ENCODE measurements around the gene NOCT.
"Not testable (repeated sequence)": the region's sequence is repeated elsewhere in the genome, so short reads cannot be mapped to it uniquely, and the experiment has no call there.

The NOCT gene

DNA sequence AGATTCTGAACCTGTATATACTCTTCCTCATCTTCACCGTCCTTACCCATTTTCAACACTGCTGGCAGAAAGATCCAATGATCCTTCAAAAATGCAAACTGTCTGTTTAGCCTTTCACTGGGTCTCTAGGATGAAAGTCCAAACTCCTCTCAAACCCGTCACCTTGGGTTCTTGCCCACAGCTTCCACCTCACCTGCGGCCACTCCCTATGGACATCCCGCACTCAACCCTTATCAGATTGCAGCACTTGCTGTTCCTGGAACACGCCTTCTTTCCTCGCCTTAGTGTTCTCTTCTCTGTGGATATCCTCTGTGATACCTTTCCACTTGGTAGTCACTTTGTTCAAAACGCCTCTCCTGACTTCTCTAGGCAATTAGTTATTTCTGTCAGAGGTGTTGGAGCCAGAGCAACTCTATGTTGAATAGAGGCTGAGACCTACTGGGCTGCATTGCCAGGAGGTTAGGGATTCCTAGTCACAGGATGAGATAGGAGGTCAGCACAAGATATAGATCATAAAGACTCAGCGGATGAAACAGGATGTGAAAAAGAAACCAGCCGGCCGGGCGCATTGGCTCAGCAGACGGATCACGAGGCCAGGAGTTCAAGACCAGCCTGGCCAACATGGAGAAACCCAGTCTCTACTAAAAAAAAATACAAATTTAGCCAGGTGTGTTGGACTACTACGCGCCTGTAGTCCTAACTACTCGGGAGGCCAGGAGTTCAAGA is 4.2 kb upstream of the NOCT start:
- peak; percentile 50 for DNase-seq (ENCODE audit: low spot score)

DNA sequence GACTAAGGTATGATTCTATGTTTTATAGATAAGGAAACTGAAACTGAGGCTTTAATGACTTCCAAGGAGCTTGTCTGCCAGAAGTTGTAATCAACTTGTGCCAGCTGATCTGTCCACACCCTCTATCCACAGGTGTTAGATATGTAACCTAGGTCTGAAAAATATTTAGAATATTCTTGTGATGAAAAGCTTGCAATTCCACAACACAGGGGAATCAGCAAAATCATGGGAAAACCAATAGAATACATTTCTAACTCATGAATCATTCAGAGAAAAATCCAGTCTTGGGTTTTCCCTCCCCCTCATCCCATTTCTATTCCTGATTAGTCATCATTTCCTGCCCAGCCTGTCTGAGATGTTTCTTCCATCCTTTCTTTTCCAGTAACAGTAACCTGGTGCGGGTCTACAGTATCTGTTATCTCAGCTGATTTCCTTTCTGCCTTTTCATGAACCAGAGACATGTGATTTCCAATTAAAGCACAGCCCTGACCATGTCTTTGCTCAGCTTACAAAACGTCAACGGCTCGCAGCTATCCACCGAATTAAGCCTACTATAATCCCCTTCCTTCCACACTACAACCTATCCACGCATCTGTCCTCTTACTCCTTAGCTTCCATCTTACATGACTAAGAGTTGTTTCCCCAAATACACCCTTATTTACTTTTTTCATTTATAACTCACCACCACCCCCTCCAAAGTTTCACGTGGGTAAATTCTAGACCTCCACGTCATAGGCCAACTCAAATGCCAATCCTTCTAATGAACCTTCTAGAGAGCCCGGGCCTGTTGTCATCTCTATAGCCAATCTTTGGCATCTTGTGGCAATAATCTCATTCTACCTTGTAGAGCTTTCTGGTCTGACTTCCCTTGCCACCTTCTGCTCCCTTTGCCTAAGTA is 961 bp upstream of the NOCT start:
- DNase-seq (ENCODE audit: low spot score): peak; percentile 83

DNA sequence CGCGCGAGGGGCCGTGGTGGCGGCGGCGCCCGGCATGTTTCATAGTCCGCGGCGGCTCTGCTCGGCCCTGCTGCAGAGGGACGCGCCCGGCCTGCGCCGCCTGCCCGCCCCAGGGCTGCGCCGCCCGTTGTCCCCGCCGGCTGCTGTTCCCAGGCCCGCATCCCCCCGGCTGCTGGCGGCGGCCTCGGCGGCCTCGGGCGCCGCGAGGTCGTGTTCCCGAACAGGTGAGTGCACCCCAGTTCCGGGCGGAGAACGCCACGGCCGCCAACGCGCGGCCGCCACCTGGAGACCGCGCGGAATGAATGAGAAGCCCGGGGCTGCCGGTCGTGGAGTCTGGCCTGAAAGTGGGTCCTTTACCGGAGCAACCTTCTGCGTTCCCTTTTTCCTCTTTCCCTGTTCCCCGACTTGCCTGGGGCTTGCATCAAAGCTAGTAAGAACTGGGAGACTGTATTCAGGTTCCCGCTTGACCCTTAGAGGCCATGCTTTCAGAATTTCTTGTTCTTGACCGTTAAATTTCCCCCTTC is 429 bp downstream of the NOCT start:
- peak; percentile 24 for DNase-seq (ENCODE audit: low spot score)

DNA sequence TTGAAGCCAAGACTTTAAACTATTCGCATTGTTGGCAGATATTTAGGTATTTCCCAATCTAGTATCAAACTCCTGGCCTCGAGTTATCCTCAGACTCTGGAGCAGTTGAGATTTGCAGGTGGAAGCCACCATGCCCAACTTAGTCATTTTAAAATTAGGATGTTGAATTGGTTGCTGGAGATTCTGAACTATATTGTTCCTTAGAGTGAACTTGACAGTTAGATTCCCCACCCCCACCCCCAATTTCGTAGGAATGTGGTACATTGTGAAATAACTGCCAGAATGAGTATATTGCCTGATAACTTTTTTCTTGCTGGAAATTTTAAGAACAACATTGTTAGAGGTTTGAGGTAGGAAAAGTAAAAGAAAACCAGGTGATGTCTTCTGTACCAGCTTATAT is 2.3 kb downstream of the NOCT start:
- DNase-seq (ENCODE audit: low spot score): no peak

DNA sequence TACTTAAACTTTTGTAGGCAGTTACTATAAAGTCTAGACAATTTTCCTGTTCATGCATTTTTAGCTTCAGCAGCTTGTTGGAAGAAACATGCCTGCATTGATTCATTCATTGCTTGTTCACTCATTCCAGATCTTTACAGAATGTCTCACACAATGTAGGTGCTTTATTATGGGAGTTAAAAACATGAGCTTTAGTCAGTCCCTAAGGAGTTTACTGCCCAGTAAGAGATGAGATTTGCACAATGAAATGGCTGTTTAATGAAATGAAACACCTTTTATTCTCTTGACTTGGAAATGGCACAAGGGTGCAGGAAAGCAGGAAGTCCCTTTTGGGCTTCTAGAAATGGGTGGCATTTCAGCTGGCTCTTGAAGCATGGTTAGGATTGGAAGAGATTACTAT is 2.9 kb downstream of the NOCT start:
- DNase-seq (ENCODE audit: low spot score): no peak

DNA sequence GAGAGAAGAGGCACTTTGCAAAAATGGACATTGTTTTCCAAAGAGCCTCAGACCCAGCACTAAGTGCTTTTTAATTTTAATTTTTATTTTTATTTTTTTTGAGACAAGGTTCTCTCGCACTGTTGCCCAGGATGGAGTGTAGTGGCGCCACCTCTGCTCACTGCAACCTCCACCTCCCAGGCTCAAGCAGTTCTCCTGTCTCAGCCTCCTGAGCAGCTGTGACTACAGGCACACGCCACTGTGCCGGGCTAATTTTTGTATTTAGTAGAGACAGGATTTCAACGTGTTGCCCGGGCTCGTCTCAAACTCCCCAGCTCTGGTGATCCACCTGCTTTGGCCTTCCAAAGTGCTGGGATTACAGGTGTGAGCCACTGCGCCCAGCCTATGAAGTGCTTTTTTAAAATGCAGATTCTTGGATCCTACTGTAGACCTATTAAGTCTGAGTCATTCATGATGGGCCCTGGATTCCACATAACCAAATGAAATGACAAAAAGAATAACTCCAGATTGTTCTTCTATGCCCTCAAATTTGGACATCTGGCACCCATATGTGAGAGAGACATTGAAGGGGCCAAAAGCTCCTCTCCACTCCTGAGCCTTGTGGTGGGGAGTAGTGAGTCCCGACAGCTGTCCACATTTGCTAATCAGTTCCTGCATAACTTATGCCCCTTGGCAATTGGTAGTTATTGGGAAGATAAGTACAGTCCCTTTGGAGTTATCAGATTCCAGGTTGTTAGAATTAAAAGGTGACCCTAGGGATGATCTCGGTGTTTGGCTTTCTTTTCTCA is 3.6 kb downstream of the NOCT start:
- DNase-seq (ENCODE audit: low spot score): no peak

DNA sequence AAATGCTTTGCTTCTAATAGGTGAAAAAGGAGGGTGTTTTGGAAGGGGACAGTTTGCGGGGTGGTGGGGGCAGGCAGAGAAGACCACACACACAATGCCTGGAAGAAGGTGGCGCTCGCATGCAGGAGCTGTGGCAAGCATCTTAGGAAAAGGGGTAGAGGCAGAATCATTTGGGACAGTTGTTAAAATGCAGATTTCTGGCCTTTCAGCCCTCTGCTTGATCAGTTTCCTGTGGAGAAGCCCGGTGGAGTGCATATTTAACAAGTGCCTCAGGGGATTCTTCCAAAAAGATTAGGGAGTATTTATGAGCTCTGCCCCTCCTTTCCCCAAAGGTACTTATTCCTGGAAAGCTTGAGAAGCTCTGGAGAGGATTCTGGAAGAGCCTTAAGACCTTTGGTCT is 4.8 kb downstream of the NOCT start:
- DNase-seq (ENCODE audit: low spot score): no peak

DNA sequence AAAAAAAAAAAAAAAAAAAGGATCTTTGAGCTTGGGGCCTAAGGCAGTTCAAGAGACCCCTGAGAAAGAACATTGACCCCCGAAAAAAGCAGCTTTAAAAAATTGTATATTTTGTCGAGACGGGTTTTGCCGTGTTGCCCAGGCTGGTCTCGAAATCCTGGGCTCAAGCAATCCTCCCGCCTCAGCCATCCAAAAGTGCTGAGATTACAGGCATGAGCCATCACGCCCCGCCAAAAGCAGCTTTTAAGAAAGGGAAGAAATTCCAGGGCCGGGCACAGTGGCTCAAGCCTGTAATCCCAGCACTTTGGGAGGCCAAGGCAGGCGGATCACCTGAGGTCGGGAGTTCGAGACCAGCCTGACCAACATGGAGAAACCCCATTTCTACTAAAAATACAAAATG is 5.5 kb downstream of the NOCT start:
- DNase-seq (ENCODE audit: low spot score): not testable (repeated sequence)

DNA sequence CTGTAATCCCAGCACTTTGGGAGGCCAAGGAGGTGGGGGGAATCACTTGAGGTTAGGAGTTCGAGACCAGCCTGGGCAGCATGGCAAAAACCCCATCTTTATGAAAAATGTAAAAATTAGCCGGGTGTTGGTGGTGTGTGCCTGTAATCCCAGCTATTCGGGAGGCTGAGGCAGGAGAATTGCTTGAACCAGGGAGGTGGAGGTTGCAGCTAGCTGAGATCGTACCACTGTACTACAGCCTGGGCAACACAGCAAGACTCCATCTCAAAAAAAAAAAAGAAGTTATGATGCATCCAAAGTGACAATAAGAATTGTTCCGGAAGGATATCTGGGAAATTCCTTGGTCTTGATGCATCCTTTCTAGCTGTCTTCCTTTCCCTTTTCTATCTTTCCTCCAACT is 7.3 kb downstream of the NOCT start:
- DNase-seq (ENCODE audit: low spot score): no peak

DNA sequence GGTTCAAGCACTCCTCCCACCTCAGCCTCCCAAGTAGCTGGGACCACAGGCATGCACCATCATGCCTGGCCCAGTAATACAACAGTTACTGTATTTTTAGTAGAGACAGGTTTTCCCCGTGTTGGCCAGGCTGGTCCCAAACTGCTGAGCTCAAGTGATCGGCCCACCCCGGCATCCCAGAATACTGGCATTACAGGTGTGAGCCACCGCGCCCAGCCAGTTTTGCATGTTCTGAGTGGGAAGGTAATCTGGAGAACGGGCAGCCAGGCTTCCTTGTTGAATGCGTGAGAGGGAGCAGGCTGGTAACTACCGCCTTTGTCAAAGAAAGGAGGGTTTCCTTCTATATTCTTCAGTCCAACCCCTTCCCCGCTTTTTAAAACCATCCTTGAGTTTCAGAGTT is 9.1 kb downstream of the NOCT start:
- no peak for DNase-seq (ENCODE audit: low spot score)

DNA sequence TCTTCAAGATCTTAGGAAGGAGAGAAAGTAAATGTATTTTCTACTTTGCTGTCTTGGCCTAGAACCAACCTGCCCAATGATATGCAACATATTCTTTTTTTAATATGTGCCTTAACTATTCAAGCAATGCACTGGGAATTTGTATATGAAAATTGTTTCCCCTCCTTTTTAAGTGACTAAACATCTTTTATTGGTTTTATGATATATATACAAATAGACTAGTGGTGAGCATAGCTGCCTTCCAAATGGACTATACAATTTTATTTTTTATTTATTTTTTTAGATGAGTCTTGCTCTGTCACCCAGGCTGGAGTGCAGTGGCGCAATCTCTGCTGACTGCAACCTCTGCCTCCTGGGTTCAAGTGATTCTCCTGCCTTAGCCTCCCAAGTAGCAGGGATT is 10.3 kb downstream of the NOCT start:
- no peak for DNase-seq (ENCODE audit: low spot score)

DNA sequence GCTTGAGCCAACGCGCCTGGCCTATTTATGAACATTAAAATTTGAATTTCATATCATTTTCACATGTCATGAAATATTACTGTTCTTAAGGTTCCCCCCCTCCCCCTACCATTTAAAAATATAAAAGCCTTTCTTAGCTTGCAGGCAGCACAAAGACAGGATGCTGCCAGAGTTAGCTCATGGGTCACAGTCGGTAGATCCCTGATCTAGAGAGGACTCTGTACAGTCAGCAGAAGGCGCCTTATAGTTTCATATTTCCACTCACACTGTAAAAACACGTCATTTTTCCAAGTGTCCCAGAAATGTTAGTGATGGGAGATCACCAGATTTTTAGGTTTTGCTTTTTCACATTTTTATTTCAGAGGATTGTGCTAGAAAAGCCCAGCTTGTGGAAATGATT is 12.2 kb downstream of the NOCT start:
- DNase-seq (ENCODE audit: low spot score): no peak

DNA sequence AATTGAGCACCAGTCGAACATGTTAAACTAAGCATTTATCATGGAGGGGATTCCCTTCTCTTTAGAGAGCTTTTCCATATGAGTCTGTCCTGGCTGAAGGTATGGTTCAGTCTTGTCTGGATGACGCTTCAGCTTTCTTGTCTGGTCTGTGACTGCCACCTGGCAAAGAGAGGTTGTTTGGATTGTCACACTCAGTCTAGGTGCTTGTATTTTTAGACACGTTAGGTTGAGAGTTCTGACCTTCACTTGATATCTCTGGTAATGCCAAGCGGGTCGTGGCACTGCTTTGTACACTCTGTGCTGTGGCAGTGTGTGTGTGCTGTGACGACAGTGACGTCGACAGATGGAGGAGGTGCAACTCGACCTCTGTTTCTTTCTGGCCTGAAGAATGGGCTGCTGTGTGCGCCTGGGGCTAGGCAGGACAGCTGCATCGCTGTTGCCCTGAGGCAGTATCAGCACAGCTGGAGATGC is 12.6 kb downstream of the NOCT start:
- no peak for DNase-seq (ENCODE audit: low spot score)

DNA sequence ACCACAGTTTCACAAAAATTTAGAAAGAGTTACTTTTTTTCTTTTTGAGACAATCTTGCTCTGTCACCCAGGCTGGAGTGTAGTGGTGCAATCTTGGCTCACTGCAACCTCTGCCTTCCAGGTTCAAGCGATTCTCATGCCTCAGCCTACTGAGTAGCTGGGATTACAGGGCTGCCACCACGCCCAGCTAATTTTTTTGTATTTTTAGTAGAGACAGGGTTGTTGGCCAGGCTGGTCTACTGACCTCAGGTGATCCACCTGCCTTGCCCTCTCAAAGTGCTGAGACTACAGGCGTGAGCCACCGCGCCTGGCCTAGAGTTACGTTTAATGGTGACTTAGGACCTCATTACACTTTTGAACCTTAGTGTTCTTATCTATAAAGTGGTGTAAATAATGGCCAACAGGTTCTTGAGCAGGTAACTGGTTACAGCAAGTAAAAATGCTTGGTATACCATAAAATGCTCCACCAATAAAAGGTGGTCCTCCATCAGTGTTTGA is 14.3 kb downstream of the NOCT start:
- DNase-seq (ENCODE audit: low spot score): not testable (repeated sequence)

DNA sequence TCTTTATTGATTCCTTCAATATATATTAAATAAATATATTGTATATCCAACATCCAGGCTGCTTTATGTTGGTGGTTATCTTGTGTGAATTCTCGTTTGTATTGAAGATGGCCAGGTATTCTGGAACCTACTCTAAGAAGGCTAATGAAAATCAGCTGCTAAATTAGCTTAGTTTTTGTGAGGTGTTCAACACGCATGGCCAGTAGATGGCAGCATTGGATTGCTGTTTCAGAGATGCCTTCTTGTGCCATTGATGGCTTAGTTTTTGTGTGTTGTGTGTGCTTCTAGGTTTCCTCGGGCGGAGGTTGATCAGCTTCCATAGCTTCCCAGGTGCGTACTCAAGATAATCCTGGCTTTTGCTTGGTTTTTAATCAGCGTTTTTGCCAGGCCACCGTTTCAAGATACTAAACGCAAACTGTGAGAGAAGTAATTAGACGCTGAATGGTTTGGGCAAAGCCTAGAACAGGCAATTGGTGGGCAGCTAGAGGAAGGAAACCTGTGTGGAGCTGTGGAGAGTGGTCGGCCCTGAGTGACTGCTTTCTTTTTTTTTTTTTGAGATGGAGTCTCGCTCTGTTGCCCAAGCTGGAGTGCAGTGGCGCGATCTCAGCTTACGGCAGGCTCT is 15.1 kb downstream of the NOCT start:
- DNase-seq (ENCODE audit: low spot score): peak; percentile 67

DNA sequence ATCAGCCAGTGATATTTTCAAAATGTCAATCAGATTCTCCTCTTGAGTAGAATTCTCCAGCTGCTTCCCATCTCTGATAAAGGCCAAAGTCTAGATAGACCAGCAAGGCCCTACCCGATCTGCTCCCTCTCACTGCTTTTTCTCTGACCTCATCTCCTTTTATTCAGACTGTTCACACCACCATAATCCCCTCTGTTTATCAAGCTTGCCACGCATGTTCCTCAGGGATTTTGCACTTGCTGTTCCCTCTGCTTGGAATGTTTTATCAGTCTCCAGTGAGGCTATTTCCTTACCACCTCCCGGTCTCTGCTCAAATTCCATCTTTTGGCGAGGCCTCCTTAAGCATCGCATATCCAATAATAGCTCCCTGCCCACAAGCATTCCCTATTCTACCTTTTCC is 20.1 kb downstream of the NOCT start:
- DNase-seq (ENCODE audit: low spot score): no peak

DNA sequence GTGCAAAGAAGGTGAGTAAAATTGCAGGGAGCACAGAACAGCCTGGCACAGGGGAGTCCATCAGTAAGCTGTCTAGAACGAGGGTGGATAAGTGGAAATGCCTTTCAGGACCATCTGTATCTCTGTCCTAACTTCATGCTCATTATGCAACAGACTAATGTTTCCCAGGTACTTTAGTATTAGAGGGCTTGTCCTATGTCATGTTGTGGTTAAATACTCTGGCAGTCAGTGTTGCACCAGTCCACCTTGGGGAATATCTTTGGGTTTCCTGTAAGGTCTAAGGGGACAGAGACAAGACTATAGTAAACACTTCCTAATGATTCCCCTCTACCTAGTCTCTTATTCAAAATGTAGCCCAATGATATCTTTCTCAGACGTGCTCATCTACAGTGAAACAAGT is 21.3 kb downstream of the NOCT start:
- DNase-seq (ENCODE audit: low spot score): no peak

DNA sequence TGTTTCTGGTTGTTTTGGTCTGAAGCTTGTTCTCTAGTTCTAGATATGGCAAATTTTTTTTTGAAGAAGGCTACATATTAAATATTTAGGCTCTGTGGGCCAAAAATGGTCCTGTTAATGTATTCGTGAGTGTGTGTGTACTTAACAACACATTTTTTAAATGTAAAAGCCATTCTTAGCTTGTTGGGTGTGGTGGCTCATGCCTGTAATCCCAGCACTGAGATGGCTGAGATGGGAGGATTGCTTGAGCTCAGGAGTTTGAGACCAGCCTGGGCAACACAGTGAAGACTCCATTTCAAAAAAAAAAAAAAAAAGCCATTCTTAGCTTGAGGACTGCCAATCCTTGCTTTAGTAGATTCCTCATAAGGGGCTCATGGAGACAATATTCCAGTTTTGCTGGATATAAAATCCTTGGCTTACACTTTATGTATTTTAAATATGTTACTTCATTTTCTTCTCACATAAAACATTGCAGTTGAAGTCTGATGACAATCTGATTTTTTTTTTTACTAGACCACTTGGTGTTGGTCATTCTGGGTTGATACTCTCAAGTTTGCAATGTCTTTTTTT is 23.4 kb downstream of the NOCT start:
- no peak for DNase-seq (ENCODE audit: low spot score)

DNA sequence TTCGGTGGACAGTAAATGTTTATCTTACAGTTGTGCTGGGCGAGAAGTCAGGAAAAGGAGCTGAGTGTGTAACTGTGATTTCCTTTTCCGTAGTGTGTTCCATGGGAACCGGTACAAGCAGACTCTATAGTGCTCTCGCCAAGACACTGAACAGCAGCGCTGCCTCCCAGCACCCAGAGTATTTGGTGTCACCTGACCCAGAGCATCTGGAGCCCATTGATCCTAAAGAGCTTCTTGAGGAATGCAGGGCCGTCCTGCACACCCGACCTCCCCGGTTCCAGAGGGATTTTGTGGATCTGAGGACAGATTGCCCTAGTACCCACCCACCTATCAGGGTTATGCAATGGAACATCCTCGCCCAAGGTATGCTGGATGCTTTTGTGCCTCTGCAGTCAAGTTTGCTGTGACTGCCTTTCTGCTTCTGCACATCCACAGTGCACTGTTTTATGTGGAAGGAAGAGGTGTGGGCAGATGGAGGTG is 27.4 kb downstream of the NOCT start:
- no peak for DNase-seq (ENCODE audit: low spot score)

DNA sequence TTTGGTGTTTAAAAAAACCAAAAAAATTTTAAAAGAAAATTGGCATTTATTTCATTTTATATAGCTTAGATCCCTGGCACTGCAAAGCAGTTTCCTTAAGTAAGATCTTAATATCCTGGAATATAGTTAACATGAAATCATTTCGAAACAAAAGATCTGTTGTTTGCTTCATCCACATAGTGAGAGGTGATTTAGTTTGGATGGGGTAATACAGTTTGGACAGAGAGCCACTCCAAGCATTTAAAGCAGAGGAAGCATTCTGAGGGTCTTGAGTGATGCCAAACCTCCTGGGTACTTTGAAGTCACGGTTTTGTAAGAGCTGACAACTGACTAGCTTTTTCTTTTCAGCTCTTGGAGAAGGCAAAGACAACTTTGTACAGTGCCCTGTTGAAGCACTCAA is 28.7 kb downstream of the NOCT start:
- DNase-seq (ENCODE audit: low spot score): no peak

DNA sequence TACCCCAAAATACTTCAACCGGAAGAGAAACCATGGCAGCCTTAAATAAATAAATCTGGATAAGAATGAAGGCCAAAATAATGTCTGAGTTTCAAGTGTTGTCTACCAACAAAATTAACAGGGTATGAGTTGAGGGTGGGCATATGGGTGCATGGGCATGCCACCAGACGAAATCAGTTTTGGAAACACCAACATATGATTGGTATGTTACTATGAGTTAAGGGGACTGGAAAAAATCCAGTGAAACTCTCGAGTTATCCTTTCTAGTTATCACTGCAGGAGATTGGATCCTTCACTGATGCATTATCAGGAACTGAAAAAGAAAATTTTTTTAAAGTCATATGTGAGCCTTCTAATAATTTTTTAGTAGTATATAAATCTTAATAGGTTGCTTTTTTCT is 32.4 kb downstream of the NOCT start:
- no peak for DNase-seq (ENCODE audit: low spot score)

Measured in LoVo (cell line).